Activated effector memory CD4-positive, alpha-beta T cell treated with Interleukin-2 at 50 U/mL for 16 hours (primary cell): ENCODE measurements around the gene WDR48.
A peak's percentile ranks its signal among the peaks of the same experiment; 100 is the strongest.
"Not testable (repeated sequence)": the region's sequence is repeated elsewhere in the genome, so short reads cannot be mapped to it uniquely, and the experiment has no call there.

Experiments
- DNase-seq: peaks from one replicate; pipeline ENCODE4 v3.0.0-alpha.2; 2020

Gene WDR48

GRCh38 chr3:39051649-39052561 lies at the start of gene WDR48, which contains the start of gene SCN11A:
Gene WDR48 (plus strand): TSS chr3:39052016. CDS start chr3:39052026, 10 bp downstream.
Gene SCN11A (minus strand): TSS chr3:39051944. CDS start chr3:38950362, 101,582 bp downstream.
- DNase-seq: peak; percentile 87

DNA sequence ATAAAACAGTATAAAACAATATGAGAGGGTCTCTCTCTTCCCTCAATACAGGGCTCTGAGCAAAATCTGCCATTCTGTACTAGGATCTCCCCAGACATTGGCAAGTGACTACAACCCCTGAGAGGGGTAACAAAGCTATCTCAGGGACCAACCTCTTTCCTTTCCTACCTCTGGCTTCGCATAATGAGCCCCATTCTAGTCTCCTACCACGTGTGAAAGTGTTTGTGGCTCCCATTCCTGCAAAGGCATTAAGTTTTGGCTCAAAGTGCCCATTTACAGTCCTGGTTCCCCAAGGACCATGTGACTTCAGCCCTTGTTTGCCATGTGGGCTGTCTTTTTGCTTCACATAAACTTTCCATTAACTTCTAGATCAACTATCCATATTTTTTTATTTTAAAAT lies 46.5 kb upstream of the WDR48 start:
- DNase-seq: no peak

- DNase-seq: no peak
Measured at GRCh38 chr3:39011191-39011736, 40.6 kb upstream of the WDR48 start.

DNA sequence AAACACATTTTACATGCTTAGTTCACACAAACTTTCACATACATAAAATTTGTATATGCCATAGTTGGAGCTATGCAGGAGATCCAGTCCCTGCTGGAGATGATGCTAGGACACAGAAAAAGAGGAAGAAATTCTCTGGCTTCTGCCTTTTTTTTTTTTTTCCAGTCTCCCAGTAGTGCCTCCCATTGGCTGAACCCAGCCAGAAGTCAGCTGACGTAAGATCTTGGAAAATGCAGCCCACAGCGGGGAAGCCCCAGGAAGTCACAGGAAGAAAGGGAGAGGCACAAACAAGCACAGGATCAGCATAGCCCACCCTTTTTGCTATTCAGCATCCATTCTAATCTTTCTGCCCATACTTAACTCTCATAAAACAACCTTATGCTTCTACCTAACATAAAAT lies 38.5 kb upstream of the WDR48 start:
- no peak for DNase-seq

GRCh38 chr3:39013921-39014509 lies 37.8 kb upstream of the WDR48 start:
- no peak for DNase-seq

DNA sequence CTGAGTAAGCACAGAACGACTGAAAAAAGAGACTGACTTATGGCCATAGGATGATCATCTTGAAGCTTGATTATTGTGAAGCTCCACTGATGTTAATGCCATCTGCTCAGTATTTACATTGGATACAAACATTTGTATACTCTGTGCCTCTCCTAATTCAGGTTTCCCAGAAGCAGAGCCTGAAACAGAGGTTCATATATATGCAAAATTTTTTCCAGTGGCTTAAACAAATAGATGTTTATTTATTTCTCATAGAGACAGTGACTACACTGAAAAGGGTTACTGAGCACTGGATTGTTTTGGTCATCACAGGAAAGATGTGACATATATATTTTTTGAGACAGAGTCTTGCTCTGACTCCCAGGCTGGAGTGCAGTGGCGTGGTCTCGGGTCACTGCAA lies 36.4 kb upstream of the WDR48 start:
- no peak for DNase-seq

DNA sequence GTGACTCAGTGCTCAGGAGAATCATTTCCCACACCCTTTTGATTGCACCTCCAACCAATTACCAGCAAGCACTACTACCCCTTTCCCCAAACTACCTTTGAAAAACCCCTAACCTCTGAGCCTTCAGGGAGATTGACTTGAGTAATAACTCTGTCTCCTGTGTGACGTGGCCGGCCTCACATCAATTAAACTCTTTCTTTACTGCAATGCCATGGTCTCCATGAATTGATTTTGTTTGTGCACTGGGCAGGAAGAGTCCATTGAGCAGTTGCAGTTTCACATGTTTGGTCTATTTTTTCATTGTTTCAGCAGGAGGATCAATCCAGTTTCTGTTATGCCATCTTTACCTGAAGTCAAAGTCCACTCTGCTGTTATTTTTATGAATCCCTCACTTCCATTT lies 32.5 kb upstream of the WDR48 start:
- DNase-seq: no peak

- no peak for DNase-seq
Measured at GRCh38 chr3:39021029-39021428, 30.8 kb upstream of the WDR48 start.

- no peak for DNase-seq
Measured at GRCh38 chr3:39021465-39022285, 30.1 kb upstream of the WDR48 start.

- DNase-seq: no peak
Measured at GRCh38 chr3:39022286-39022630, 29.6 kb upstream of the WDR48 start.

GRCh38 chr3:39024497-39024896 lies 27.3 kb upstream of the WDR48 start:
- DNase-seq: no peak

DNA sequence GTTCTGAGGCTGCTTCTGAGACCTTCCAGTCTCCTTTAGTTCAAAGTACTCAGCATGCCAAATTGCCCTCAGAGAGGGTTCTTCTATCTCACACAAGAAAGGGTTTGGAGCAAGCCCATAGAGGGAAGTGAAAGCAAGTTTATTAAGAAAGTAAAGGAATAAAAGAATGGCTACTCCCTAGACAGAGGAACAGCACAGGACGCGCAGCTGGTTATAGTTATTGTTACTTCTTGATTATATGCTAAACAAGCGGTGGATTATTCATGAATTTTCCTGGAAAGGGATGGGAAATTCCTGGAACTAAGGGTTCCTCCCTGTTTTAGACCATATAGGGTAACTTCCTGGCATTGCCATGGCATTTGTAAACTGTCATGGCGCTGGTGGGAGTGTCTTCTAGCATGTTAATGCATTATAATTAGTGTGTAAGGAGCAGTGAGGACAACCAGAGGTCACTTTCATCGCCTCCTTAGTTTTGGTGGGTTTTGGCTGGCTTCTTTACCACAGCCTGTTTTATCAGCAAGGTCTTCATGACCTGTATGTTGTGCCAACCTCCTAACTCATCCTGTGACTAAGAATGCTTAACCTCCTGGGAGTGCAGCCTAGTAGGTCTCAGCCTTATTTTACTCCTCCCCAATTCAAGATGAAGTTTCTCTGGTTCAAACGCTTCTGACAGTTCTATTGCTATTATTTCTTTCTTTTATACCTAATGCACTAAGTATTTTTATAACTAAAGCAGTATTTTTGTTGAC lies 26.4 kb upstream of the WDR48 start:
- no peak for DNase-seq

- DNase-seq: no peak
Measured at GRCh38 chr3:39028546-39028945, 23.3 kb upstream of the WDR48 start.

GRCh38 chr3:39029556-39029955 lies 22.3 kb upstream of the WDR48 start:
- no peak for DNase-seq

- DNase-seq: no peak
Measured at GRCh38 chr3:39038165-39038564, 13.7 kb upstream of the WDR48 start.

DNA sequence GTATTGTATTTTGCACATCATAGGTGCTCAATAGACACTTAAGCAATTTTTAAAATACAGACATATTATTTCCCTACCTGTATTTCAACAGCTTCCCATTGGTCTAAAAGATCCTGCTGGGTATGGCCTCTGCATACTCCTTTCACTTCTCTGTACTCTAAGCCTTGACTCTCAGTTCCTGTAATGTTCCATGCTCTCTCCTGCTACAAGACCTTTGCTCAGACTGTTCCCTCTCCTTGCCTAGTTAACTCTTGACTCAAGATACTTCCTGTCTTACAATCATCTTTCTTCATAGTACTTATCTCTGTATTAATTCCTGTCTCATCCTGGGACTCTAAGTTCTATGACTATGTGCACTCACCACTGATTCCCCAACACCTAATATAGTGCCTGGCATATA lies 1.8 kb upstream of the WDR48 start:
- no peak for DNase-seq

DNA sequence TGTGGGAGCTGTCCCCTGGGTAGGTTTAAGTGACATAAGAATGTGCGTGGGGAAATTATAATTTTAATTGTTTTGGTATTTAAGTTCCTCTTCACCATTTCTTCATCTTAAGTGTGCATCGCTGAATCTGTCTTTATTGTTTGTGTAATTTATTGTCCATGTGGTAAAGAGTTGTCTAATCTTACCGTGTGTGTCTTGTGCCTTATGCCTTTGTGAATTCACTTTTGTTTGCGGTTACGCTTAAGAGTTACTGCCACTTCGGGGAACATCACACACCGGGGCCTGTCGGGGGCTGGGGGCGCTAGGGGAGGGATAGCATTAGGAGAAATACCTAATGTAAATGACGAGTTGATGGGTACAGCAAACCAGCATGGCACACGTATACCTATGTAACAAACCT lies 767 bp downstream of the WDR48 start:
- no peak for DNase-seq

DNA sequence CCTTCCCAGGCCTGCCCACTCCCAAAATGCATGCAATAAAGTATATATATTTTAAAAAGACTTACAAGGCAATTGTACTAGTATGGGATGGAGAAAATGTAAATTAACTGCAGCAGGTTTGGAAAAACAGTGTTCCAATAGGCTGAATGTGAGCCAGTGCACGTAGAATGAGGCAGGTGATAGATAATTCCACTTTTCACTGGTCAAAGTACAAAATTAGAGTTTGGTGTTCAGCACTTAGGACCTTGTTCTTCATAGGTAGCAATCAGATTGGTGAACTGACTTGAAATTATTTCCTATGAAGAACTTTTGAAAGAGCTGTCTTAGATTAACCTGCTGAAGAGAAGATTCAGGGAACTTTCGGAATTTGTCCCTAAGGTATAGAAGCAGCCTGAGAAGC lies 1.9 kb downstream of the WDR48 start:
- no peak for DNase-seq

DNA sequence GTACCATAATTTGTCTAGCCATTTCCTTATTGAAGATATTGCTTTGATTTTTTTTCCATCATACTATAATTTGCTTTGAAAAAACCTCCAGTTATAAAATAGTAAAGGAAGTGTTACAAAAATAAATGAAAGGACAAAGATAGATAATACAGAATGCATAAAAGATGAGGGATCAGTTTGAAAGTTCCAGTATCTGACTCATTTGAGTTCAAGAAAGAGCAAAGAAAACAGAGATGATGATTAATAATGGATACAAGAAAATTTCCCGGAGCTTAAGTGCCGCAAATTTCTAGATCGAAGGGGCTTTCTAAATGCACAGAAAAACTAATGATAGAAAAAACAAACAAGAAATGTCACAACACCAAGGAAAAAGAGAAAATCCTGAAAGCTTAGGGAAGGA lies 4.3 kb downstream of the WDR48 start:
- no peak for DNase-seq

DNA sequence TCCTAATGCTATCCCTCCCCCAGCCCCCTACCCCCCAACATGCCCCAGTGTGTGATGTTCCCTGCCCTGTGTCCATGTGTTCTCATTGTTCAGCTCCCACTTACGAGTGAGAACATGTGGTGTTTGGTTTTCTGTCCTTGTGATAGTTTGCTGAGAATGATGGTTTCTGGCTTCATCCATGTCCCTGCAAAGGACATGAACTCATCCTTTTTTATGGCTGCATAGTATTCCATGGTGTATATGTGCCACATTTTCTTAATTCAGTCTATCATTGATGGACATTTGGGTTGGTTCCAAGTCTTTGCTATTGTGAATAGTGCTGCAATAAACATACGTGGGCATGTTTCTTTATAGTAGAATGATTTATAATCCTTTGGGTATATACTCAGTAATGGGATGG lies 9.4 kb downstream of the WDR48 start:
- not testable (repeated sequence) for DNase-seq

DNA sequence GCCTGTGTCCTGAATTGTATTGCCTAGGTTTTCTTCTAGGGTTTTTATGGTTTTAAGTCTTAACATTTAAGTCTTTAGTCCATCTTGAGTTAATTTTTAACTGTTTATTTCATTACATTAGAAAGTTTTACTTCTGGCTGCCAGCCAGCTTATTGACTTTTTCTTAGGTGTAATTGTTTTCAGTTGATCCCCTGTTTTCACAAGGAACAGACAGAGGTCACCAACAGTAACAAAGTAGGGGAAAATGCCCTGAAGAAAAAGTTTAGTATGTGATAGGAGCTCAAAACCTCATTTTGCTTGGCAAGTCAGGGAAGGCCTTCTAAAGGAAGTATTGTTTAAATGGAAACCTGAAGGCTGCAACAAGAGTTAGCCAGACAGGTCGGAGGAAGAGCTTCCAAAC lies 10.4 kb downstream of the WDR48 start:
- DNase-seq: no peak

GRCh38 chr3:39063143-39063542 lies 11.3 kb downstream of the WDR48 start:
- no peak for DNase-seq

- DNase-seq: no peak
Measured at GRCh38 chr3:39064646-39065045, 12.8 kb downstream of the WDR48 start.
